Dedifferentiated amniotic fluid mesenchymal stem cell (primary cell): ENCODE data around the gene TCHH.

Experiments used
- DNase-seq: peaks from one replicate; pipeline ENCODE4 v3.0.0-alpha.2; 2016; ENCODE audit errors: extremely low spot score

The TCHH gene

DNA sequence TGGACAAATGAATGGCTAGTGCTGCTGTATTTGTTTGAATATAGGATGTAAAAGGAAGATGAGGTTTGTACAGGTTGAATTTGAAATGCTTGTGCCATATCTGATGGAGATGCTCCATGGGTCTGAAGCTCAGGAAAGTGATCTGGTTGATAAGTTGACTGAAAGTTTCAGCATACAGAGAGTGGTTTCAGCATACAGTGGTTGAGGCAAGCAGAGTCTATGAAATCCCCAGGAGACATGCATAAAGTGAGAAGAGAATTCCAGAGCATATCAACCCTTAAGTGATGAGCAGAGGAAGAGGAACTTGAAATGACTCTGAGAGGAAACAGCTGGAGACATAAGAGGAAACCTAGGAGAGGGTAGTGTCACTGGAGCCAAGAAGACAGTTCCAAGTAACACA is 48.1 kb downstream of the TCHH start:
- DNase-seq, result no peak

DNA sequence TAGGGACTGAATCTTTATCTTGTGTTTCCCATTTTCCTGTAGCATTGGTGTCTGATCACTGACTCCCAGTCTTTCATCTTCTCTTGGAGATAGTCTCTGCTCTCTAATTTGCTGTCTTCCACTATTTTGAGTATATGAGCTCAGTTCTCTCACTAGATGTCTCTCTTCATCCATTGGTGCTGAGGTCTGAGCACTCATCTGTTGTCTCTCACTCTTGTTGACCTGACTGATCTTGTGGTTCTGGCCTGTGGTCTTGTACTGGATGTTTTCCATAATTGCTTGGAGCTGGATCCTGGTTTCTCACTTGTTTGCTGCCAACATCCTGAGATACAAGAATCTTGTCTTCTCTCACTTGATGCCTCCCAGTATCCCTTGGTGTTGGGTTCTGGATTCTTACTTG is 53.3 kb downstream of the TCHH start:
- no peak for DNase-seq
